NCI-H1092 treated with DMSO at 0.1 percent for 48 hours (cell line): ENCODE data around the gene ATP1A1.

ENCODE experiments used
- DNase-seq: peaks from one replicate; lab custom pipeline; 2025; lab: John Stamatoyannopoulos, UW

The ATP1A1 gene

DNA sequence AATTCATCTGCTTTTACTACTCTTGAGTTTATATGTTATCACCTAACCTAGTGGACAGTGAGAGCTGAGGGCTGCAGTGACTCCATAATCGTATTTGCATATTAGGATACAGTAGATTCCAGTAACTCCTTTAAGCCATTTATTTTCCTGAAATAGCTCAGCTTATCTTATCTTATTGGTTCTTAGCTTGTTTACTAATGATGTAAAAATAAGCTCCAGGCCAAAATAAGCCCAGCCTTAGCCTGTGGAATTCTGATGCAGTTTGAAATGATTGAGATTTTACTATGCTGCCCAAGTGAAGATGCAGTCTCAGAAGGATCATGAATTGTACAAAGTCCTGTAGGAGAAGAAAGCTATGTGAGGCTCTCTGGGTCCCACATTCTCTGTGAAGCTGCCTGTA is 18.1 kb downstream of the ATP1A1 start:
- DNase-seq = no peak

DNA sequence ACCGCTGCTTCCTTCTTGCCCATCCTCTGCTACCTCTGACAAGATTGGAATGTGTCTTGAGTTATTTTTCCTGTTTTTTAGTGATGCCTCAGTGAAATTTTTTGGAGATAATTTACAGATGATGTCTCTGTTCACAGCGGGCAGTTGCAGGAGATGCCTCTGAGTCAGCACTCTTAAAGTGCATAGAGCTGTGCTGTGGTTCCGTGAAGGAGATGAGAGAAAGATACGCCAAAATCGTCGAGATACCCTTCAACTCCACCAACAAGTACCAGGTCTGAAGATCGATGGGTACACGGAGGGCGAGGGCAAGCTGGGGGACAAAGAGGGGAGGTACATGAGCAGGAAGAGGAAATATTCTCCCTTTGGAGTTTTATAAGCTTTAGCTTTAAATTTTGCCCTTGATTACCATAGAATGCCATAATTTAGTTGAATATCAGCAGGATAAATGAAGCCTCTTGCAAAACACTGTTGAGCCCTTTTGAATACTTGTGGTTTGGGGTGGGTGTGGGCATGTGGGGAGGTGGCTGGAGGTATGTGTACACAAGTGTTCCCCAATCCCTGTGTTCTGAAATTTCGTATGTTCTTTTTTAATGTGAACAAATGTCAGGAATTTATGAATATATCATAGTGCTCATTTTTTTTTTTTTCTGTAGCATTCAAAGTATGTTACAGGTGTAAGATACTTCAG is 19.8 kb downstream of the ATP1A1 start:
- DNase-seq = no peak

DNA sequence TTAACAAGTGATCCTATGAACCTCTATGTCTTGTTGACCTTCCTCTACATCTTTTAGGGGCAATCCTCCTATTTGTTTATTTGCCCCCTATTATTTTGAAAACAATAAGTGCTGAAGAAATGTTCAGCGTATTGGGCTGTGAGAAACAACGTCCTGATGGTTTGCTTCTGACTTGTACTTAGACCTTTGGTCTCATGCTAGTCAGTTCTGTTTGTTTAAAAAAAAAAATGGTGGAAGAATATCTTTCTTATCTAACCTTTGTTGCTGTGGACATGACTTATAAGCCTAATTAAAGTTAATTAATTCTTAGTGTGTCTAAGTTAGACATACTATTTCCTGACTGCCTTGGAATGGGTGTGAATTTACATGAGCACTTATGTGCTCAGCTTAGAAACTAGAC is 20.7 kb downstream of the ATP1A1 start:
- no peak for DNase-seq

DNA sequence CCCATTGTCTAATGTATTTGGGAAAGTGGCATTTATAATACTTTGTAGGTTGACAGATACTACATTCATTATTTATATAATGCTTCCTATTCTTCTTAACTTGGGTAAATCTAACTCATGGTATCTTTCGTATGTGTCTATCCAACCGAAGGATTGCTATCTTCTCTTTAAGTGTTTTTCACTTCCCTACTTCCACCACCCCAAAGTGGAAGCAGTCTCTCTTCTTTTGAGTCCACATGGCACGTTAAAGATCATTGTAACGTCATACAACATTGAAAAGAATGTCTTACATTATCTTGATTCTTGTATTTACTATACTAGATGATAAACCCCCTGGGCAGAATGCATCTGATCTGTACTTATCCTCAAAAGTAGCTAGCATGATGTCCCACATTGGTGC is 21.2 kb downstream of the ATP1A1 start:
- DNase-seq = no peak

DNA sequence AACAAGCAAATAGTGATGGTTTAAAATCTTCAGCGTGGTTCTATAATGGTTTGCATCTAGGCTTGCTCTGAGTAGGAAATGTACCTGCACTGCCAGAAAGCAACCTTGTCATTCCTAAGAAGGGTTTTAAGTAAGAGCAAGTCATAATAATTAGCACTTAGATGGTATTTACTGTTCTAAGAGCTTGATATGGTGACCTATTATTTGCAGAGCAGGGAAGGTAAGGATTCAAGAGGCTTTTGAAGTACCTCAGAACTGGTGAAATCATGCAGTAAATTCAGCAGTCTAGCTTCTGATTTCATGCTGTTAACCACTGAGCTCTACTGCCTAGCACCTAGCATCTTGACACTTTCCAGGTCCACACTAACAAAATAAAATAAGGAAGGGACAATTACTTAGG is 23.7 kb downstream of the ATP1A1 start:
- no peak for DNase-seq

DNA sequence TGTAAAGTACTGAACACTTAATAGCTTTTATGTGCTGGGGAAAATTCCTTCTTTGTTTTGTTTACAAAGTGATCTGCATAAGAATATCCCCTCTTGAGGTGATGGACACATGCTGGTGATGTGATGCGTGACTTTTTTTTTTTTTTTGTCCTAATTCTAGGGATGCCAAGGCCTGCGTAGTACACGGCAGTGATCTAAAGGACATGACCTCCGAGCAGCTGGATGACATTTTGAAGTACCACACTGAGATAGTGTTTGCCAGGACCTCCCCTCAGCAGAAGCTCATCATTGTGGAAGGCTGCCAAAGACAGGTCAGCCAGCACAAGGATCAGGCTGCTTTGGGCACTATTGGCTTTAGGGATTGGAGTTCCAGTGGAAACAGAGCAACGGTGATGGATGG is 24.7 kb downstream of the ATP1A1 start:
- no peak for DNase-seq

DNA sequence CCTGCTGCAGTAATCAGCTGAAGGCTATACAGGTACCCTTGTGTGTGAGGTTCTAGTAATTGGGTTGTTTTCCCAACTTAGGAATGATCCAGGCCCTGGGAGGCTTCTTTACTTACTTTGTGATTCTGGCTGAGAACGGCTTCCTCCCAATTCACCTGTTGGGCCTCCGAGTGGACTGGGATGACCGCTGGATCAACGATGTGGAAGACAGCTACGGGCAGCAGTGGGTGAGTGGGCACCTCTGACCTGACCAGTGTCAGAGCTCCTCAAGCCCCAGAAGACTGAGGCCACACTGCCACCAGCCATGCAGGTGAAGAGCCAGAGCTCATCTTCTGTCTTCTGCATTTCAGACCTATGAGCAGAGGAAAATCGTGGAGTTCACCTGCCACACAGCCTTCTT is 27.7 kb downstream of the ATP1A1 start:
- DNase-seq = no peak

DNA sequence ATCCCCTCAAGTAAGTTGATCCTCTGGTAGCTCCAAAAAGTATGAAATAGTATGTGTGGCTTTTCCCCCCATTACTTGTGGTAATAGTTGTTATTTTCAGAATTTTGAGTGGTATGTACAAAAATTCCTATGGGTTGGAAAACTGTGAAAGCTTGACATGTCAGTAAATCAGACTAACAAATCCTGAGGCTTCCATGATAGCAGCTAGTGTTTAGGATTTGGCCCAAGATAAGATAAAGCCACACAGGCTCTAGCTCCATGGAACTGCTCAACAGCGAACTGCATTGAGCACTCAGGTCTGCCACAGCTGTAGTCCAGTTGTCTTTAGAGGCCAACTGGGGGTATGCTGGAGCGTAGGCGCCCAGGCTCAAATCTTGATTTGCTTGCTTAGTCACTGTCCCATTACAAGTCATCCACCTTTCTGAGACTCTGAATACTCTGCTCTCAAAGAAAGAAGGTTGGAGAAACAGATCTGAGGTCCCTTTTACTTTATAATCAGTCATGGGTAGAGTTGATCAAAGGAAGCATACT is 28.7 kb downstream of the ATP1A1 start:
- DNase-seq = no peak

DNA sequence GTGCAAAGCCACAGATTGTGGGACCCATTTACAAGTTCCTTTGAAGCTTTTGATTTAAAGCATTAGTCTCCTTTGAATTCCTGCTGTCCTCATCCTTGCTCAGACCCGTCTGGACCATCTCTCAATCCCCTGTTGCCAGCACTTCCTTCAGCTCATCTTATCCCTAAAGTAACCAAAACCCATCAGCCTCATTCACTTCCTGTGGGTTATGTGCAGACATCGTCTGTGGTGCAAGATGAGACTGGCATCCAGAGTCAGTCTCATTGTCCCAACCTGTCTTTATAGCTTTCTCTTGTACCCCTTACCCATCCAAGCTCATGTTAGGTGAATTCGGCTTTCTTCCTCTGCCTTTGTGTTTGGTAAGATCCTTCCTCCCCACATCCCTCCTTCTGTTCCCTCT is 29.3 kb downstream of the ATP1A1 start:
- no peak for DNase-seq

DNA sequence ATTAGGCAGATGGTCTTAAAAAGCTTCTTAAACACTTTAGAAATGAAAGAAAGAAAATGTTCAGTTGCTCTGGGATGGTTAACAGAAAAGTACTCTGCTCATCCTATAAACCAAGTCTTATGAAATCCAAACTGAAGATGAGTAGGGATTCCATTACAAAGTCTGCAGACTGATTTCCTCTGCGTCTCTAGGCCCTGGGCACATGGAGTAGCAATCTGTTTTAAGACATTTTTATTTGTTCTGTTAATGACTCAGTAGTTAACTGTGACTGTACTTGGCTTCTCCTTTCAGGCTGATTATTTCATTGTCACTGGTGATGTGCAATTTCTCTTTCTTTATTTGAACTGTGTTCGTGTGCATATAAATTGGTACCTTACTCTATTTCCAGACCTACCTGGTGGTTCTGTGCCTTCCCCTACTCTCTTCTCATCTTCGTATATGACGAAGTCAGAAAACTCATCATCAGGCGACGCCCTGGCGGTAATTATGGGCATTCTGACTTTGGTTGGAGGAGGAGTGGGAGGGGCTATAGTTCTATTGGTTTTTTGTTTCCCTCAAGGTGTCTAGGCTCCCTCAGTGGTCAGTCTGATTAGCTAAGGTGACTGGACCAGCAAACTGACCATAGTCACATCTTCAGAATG is 30.6 kb downstream of the ATP1A1 start:
- DNase-seq = no peak

DNA sequence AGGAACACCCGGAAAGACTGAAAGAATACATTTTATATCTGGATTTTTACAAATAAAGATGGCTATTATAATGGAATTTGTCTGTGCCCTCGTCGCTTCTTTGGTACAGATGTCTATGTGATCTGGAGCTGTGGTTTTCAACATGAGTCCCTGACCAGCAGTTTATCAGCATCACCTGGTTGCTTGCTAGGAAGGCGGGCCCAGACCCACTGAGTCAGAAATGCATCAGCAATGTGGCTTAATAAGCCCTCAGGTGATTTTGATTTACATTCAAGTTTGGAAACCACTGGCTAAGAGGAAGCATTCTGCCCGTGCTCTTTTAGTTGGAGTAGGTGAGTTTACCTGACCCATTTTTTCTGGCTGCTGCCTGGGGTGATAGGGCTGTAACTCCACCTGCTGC is 31.7 kb downstream of the ATP1A1 start:
- no peak for DNase-seq

DNA sequence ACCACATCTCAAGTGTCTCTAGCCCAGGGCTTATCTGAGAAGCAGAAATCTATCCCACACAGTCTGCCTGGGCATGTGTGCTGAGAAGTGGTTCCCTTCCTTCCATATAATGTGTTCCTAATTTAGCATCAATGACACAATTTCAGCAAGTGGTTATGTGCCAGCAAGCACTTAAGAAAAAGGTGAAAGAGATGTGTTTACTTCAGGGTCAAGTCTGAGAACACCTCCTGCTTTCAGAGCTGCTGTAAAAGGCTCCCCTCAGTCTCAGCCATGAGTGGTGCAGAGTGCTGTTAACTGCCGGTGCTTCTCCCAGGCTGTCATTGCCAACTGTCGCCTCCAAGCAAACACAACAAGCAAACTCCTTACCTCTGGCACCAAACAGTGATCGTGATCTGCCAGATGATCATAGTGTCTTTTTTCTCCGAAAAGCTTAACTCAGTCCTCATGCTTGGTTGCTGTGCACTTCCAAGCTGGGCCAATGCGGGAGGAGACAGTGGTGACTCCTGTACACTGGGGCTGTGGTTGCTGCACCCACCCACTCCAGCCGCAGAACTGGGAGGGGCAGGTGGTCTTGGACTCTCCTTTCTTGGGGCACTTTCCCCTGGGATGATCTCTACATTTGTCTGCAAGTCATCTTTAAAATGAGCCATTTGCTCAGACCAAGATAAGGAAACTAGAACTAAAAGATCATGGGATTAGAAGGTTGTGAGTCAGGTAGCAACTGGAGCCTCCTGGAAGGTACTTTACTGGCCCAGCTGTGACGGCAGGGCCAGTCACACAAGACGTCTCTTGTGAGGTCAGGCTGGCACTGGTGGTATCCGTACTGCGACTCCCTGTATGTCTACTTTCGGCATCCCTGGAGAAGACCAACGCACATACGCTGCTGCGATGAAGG is 32.4 kb downstream of the ATP1A1 start:
- DNase-seq = no peak

DNA sequence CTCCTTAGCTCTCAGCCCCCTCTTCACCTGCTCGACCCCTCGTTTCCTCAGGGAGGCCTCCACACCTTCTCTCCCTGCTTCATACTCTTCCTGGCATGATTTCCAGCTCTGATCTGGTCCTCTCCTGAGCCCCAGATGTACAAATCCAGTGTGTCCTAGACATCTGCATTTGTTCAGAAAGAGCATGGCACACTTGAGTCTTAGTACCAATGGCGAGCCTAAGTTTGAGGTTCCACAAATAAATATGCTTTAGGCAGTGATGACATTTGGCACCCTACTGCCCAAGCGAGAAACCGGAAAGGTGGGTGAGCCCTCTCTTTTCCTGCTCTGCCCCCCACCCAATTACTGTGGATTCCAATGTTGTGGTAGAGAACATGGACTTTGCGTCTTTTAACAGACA is 34.0 kb downstream of the ATP1A1 start:
- no peak for DNase-seq

DNA sequence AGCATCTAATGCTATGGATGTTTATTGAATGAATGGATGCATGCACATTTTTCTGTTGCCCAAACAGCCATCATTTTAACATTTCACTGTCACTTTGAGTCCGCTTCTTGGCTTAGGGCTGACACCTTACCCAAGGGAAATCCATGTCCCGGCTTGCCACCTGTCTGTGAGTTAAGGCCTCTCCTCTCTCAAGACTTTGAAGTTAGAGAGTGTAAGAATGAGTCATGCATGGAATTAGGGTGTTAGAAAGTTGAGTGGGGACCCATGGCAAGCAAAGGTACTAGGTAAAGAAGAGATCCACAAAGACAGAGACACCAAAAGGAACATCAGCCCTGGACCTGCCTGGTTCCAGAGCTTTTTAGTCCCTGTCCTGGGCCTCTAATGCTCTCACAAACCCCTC is 35.1 kb downstream of the ATP1A1 start:
- DNase-seq = no peak

DNA sequence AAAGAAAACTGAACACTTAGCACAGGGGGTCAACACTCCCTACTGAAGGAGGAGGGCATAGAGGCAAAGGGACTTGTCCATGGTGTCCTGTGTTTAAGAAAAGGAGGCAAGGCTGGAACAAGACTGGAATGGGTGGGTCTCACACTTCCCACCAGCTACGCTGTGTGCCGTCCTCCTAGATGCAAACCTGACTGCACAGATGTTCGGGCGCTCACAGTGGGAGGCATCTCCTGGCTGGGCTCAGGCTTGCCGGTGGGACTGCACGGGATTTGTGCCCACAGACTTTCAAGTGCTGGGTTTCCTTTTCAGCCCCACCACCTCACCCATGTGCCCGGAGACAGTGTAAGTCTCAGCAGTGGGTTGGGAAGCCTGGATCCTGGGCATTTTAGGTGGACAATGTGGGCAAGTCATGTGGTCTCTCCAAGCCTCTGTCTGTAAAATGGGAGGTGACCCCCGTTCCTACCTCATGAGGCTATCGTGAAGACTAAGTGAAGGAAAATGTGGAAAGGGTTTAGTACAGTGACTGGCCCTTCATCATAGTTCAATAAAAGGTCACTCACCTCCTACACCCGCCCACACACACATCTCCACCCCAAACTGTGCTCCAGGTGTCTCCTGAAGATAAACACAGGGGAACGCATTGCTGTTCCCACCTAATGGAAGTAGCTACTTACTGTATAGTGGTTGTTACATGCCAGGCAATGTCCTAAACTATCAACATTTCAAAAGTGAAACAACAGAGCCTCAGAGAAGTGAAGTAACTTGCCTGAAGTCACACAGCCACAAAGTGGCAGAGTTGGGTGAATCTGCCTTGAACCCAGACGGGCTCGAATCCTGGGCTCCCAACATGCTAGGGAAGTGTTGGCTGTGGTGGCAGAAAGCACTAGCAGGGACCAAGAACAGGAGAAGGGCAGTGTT is 36.0 kb downstream of the ATP1A1 start:
- DNase-seq = no peak

DNA sequence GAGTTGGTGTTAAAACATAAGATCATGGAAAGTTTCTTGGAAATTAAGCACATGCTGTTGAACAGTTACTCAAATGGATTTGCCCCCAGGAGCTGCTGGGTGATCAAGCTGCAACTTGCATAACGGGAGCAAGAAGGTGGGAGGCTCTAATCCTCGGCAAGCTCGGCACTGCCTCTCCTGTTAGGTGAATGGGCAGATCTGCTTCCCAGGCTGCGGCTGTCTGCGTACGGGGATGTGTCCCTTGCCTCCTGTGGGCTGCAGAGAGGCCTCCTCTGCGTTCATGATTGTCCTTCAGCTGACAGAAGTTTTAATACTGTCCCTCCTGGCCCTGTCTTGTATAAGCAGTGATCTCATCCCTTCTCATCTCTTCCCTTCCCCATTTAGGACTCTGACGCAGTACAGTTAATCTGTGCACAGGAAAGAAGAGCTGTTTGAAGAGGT is 36.7 kb downstream of the ATP1A1 start:
- DNase-seq = no peak

DNA sequence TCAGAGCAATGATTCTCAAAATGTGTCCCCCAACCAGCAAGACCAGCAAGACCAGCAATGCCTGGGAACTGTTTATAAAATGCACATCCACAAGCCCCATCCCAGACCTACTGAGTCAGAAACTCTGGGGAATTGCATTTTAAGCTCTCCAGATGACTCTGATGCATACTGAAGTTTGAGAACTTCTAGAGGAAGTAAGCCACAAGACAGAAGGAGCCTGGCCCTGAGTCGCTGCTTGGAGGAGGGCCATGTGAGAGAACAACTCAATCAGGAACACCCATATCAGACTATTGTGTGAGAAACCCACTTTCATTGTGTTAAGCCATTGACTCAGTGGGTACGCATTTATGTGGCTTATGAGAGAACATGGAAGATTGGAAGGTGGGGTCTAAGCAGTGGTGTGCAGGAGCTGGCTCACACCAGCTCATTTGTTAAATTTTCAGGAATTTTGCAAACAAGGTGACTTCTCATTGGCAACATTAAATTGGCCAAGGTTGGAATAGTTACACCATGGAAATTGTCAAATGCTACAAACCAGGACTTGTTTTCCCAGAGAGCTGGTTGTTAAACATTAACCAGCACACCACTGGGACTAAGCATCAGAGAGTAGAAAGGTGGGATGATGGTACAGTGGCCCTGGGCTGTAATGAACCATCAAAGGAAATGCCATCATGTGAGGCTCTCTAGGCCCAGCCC is 38.9 kb downstream of the ATP1A1 start:
- DNase-seq = no peak

DNA sequence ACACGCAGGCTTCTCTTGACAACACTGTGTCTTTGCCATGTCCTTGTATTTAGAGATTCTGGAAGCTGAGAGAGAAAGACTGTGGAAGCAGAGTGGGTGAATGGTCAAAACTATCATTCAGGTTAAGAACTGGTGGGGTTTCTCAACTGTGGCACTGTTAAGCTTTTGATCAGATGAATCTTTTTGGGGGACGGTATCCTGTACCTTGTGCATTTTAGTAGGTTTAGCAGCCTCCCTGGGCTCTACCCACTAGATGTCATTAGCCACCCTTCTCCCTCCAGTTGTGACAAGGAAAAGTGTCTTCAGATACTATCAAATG is 39.4 kb downstream of the ATP1A1 start:
- no peak for DNase-seq

DNA sequence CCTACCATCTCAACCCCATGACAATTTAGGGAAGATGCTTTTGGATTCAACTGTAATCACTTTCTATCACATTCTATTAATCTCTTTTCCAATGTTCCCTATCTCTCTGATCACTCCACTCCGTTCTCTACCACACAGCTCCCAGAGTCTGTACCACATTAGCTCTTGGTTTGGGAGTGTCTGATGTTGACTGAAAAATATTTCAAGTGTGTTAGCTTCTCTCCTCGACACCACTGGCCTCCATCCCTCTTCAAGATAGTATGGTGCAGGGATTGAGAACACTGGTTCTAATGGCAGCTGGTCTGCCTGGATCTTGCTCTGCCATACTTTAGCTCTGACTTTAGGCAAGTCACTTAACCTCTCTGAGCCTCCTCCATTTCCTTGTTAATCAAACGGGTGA is 39.9 kb downstream of the ATP1A1 start:
- DNase-seq = no peak

DNA sequence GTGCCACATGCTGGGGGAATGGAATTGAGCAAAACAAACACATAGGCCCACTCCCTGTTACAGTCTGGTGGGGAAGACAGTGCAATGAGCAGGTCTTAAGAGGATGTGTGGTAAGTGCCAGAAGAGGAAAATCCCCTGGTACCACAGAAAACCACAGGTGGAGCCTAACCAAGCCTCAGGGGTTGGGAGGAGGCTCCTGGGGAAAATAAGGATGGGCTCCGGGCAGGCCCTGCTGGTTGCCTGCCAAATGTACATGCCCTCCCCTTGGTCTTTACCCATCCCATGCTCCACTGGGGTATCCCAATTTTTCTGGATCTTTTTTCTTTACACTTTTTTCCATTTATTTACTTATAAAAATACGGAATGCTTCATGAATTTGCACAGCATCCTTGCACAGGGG is 40.4 kb downstream of the ATP1A1 start:
- no peak for DNase-seq

DNA sequence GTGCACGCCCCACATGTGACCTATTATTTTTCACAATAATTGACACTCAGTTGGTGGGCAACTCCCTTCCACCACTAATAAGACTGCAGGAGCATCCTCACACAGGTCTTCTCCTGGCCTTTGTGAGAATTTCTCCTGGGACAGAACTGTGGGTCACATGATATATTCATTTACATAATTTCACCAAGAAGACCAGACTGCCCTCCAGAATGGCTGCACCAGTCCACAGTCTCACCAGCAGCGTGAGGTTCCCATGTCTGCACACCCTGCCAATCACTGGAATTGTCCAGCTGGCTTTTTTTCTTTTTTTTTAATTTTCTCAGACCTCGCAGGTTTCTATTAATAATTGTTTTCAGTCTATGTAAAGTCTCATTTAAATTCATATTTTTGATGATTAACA is 41.3 kb downstream of the ATP1A1 start:
- DNase-seq = no peak
